GM18907 (cell line): Measurements from ENCODE around the gene PDAP1.
"Not testable (repeated sequence)": the region's sequence is repeated elsewhere in the genome, so short reads cannot be mapped to it uniquely, and the experiment has no call there.

Experiments used
- ATAC-seq: cut with Tn5 transposase; IDR thresholded peaks from one replicate; pipeline ENCODE4 v1.9.1; 2021; ENCODE audit warnings: mild to moderate bottlenecking, moderate library complexity; ENCODE audit not compliant: unreplicated experiment

The PDAP1 gene

GRCh38 chr7:99408379-99409191 is at the start of gene PDAP1, which contains the start of gene BUD31:
Gene PDAP1, minus strand, starts transcription at chr7:99408597. Its CDS starts 49 bp downstream, at chr7:99408548.
Gene BUD31, plus strand, starts transcription at chr7:99408969. Its CDS starts 2,124 bp downstream, at chr7:99411093.
- peak; percentile 85 for ATAC-seq

GRCh38 chr7:99457650-99458493 is 49.5 kb upstream of the PDAP1 start:
- ATAC-seq = no peak

DNA sequence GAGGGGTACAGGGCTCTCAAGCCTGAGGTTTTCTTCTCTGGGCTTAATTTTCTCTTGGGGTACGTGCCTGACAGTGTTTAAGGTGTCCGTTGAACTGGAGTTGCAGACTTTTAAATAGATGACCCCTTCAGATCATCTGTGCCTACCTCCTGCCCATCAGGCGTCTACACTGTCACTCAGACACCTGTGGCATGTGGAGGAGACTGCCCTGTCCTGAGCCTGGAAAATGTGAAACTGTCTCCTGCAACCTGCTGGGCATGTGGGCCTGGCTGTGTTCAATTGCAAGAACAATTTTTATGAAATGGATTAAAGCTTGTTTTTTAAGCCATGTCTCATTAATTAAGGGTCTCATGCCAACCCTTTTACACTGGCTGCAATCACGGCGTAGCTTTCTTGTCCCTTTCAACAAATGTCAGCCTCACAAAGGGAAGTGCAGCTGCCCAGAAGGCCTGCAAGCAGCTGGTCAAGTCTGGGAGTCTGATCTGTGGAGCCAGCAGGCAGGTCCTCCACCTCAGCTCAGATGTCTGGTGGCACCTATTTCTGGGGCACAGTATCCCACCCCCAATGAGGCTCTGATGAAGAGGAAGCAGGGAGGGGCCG is 48.8 kb upstream of the PDAP1 start:
- no peak for ATAC-seq

DNA sequence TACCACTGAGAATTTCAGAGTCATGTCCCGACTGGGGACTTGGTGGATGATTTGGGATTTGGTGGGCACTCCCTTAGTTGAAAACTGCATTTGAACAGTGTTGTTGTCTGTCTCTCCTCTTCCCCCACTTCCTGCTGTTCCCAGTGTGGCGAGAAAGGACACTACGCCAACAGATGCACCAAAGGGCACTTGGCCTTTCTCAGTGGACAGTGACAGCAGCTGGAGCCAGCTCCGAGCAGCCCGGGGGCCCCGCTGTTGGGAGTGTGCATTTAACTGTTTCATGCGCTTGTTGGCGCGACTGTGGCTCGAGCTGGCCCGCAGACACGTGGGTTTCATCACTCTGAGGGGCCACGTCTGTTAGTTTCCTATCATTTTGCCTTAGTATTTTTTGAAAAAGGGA is 47.9 kb upstream of the PDAP1 start:
- ATAC-seq = no peak

DNA sequence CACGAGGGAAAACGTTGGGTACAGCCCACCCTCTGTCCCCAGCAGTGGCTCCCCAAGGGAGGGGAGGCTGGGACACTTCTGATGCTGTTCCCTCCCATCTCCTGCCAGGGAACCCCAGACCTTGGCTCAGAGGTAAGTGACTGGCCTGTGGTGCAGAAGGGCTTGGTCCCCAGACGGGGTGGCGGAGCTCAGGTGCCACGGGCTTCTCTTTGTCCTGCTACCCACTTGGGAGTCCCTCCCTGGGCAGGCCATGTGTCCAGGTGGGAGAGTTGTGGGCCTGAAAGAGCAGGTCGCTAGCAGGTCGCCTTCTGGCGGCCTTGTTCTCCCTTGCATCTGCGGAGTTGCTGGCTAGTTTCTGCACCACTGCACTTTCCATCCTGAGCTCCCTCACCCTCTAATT is 47.5 kb upstream of the PDAP1 start:
- ATAC-seq = no peak

- ATAC-seq = no peak
These were observed 44.7 kb upstream of the PDAP1 start for GRCh38 chr7:99453105-99453504.

- ATAC-seq = no peak
These were observed 44.1 kb upstream of the PDAP1 start for GRCh38 chr7:99452541-99452940.

- ATAC-seq = no peak
These were observed 43.5 kb upstream of the PDAP1 start for GRCh38 chr7:99451936-99452335.

DNA sequence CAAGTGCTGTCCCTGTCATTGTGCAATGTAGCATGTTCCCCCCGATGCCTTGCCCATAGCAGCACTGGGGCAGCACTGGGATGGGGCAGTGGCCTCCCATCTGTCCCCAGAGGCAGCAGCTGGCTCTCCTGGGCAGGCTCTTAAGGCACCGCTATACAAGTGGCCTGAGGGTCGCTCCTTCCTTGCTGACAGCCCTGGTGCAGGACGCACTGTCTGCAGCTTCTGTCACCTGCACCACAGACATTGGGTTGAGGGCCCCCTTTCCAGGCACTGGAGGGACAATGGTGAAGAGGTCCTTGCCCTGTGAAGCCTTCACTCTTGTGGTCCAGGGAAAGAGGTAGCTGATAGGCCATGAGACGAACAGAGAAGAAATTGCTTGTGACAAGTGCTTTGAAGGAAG is 40.9 kb upstream of the PDAP1 start:
- ATAC-seq = no peak

DNA sequence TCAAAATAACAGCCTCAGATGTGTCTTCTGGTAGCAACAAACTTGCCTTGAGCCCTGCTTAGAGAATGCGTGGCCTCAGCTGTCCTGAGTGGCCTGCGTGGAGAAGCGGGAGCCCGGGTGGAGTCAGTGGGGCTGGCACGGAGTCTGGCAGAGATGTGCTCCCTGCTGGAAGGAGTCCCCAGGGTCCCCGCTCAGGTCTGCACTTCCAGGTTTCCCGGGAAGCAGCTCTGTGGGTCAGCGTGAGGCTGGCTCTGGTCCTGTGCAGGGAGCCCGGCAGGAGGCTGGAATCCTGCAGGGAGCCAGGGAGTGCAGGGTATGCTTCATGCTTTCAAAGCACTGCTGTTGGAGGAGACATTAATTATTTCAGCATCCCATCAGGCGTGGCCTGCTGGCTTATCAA is 40.5 kb upstream of the PDAP1 start:
- ATAC-seq = no peak

GRCh38 chr7:99447943-99448342 is 39.5 kb upstream of the PDAP1 start:
- ATAC-seq = no peak

GRCh38 chr7:99446096-99446495 is 37.7 kb upstream of the PDAP1 start:
- no peak for ATAC-seq

- no peak for ATAC-seq
These were observed 31.8 kb upstream of the PDAP1 start for GRCh38 chr7:99440195-99440594.

DNA sequence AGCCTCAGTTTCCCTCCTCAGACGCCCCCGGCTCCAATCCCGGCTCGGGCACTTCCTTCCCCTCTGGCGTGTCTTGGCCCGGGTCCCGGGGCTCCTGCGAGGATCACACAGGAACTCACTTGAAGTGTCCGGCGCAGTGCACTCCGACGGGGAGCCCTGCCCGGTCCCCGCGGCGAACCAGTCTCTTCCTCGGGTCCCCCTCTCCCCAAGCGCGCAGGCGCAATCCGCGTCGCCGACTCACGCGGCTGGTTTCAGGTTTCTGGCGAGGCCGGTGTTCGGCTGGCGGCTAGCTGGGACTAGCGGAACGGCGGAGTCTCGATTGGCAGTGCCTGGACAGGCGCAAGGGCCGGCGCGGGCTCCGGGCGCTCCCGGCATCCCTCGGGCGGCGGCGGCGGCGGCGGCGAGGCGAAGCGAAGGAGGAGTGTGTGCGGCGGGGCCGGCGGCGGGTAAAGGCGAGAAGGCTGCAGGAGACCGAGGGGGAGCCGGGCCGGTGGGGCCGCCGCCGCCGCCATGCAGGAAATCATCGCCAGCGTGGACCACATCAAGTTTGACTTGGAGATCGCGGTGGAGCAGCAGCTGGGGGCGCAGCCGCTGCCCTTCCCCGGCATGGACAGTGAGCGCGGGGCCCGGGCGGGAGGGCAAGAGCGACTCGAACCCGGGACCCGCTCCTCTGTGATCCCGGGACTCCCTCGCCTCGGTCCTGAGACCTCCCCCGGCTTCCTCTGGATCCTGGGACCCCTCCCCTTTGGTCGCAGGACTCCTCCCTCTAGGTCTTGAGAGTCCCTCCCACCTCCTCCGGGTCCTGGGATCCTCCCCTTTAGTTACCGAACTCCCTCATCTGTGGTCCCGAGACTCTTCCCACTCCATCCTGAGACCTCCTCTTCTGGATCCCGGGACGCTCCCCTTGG is 30.4 kb upstream of the PDAP1 start, which contains the start of the genes CPSF4 and PTCD1:
Gene CPSF4 (plus strand): TSS at position 371 of the 908 bp plus-strand sequence. CDS start 140 bp downstream, at position 511.
Gene PTCD1 (minus strand): TSS at position 226 of the 908 bp plus-strand sequence. CDS start 3,556 bp downstream, outside the sequence.
- peak; percentile 89 for ATAC-seq

- no peak for ATAC-seq
These were observed 29.7 kb upstream of the PDAP1 start for GRCh38 chr7:99437946-99438572.

- ATAC-seq = no peak
These were observed 24.8 kb upstream of the PDAP1 start for GRCh38 chr7:99433158-99433557.

- not testable (repeated sequence) for ATAC-seq
These were observed 23.6 kb upstream of the PDAP1 start for GRCh38 chr7:99431756-99432540.

DNA sequence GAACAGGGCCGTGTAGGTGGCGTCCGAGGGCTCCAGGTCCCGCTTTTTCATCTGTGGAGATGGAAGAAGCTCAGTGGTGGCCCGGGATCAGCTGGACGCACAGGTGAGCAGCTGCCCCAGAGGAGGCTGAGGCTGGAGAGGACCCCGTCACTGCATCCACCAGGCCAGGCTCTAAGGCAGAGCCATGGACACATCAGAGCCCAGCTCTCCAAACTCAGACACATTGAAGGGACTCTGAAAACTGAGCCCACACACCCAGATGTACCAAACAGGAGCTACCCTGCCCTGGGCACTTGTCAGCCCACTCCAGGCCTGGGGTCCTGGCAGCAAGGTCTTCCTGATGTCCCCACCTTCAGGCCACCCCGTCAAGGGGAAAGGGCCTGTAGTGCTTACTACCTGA is 21.4 kb upstream of the PDAP1 start:
- ATAC-seq = no peak
